ENCODE measurements around the gene GGT7. TPM values are rescaled to one million over a fixed set of nuclear protein-coding genes. Genes with fewer than 3 reads are reported as not detected.
A peak's percentile ranks its signal among the peaks of the same experiment; 100 is the strongest.

GGT7 gene
- total and polyA plus RNA-seq, 9 of the 15 experiments (the other 6 are each of a cell fraction or from before 2014, with no cell fraction given): 0.04 to 18.3 (median 5.9) TPM

DNA sequence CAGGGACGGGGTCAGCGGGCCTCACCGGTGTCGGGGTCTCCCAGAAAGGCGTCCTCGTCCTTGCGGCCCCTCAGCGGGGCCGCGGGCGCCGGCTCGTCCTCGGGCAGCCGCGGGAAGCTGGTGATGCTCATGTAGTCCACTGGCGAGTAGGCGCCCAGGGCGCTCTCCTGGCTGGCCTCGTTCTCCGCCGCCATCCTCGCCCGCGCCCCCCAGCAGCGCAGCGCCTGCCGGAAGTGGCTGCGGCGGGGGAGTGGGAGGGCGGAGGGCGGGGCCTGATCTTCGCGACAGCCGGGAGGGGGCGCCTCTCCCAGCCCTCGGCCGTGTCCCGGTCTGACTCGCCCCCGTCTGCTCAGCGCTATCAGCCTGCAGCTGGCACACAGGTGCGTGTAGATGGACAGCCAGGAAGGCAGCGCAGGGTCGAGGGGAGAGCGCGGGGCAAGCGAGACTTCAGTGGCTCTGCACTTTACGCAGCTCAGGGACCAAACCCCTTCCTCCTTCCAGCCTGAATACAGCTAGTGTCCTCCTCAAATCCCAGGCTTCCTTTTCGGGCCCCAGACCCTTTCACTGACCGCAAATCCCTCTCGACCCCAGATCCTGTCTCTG is at the start of gene GGT7 (continued):
- TF ChIP-seq, protein P1, sequence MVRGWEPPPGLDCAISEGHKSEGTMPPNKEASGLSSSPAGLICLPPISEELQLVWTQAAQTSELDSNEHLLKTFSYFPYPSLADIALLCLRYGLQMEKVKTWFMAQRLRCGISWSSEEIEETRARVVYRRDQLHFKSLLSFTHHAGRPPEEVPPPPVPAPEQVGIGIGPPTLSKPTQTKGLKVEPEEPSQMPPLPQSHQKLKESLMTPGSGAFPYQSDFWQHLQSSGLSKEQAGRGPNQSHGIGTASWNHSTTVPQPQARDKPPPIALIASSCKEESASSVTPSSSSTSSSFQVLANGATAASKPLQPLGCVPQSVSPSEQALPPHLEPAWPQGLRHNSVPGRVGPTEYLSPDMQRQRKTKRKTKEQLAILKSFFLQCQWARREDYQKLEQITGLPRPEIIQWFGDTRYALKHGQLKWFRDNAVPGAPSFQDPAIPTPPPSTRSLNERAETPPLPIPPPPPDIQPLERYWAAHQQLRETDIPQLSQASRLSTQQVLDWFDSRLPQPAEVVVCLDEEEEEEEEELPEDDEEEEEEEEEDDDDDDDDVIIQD (CRISPR knock-in tag; IDR thresholded peaks at IDR 0.05): no peak
- TF ChIP-seq ZNF263 (CRISPR knock-in tag; IDR thresholded peaks at IDR 0.05; ENCODE audit: borderline replicate concordance): peak; percentile 44; the same call in 1 of the 2 replicates
- TF ChIP-seq ZNF507 (tag; conservative IDR thresholded peaks at IDR 0.05): no peak
- TF ChIP-seq TARDBP (IDR thresholded peaks at IDR 0.05): no peak
- TF ChIP-seq JUND (IDR thresholded peaks at IDR 0.05; ENCODE audit: borderline replicate concordance, low read depth, low read length): no peak
- no peak for TF ChIP-seq JUND (tag; IDR thresholded peaks at IDR 0.05; ENCODE audit: borderline replicate concordance, low read depth, low read length)
- no peak for TF ChIP-seq SOX6 (IDR thresholded peaks at IDR 0.05)
- TF ChIP-seq, protein P2, sequence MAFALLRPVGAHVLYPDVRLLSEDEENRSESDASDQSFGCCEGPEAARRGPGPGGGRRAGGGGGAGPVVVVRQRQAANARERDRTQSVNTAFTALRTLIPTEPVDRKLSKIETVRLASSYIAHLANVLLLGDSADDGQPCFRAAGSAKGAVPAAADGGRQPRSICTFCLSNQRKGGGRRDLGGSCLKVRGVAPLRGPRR (CRISPR knock-in tag; IDR thresholded peaks at IDR 0.05): no peak
- peak; percentile 85 for TF ChIP-seq HMGN3 (IDR thresholded peaks at IDR 0.05; ENCODE audit: borderline replicate concordance, extremely low read depth, insufficient read length, low read depth, low read length)
- no peak for TF ChIP-seq C11orf30 (IDR thresholded peaks at IDR 0.05; ENCODE audit: low read depth)
- TF ChIP-seq ZNF282 (CRISPR knock-in tag; IDR thresholded peaks at IDR 0.05): no peak
- TF ChIP-seq, protein P3, sequence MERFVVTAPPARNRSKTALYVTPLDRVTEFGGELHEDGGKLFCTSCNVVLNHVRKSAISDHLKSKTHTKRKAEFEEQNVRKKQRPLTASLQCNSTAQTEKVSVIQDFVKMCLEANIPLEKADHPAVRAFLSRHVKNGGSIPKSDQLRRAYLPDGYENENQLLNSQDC (CRISPR knock-in tag; IDR thresholded peaks at IDR 0.05): no peak
- TF ChIP-seq CAMTA2 (CRISPR knock-in tag; conservative IDR thresholded peaks at IDR 0.05): no peak
- TF ChIP-seq CBFA2T2 (conservative IDR thresholded peaks at IDR 0.05): peak; percentile 66
- TF ChIP-seq, protein P4, sequence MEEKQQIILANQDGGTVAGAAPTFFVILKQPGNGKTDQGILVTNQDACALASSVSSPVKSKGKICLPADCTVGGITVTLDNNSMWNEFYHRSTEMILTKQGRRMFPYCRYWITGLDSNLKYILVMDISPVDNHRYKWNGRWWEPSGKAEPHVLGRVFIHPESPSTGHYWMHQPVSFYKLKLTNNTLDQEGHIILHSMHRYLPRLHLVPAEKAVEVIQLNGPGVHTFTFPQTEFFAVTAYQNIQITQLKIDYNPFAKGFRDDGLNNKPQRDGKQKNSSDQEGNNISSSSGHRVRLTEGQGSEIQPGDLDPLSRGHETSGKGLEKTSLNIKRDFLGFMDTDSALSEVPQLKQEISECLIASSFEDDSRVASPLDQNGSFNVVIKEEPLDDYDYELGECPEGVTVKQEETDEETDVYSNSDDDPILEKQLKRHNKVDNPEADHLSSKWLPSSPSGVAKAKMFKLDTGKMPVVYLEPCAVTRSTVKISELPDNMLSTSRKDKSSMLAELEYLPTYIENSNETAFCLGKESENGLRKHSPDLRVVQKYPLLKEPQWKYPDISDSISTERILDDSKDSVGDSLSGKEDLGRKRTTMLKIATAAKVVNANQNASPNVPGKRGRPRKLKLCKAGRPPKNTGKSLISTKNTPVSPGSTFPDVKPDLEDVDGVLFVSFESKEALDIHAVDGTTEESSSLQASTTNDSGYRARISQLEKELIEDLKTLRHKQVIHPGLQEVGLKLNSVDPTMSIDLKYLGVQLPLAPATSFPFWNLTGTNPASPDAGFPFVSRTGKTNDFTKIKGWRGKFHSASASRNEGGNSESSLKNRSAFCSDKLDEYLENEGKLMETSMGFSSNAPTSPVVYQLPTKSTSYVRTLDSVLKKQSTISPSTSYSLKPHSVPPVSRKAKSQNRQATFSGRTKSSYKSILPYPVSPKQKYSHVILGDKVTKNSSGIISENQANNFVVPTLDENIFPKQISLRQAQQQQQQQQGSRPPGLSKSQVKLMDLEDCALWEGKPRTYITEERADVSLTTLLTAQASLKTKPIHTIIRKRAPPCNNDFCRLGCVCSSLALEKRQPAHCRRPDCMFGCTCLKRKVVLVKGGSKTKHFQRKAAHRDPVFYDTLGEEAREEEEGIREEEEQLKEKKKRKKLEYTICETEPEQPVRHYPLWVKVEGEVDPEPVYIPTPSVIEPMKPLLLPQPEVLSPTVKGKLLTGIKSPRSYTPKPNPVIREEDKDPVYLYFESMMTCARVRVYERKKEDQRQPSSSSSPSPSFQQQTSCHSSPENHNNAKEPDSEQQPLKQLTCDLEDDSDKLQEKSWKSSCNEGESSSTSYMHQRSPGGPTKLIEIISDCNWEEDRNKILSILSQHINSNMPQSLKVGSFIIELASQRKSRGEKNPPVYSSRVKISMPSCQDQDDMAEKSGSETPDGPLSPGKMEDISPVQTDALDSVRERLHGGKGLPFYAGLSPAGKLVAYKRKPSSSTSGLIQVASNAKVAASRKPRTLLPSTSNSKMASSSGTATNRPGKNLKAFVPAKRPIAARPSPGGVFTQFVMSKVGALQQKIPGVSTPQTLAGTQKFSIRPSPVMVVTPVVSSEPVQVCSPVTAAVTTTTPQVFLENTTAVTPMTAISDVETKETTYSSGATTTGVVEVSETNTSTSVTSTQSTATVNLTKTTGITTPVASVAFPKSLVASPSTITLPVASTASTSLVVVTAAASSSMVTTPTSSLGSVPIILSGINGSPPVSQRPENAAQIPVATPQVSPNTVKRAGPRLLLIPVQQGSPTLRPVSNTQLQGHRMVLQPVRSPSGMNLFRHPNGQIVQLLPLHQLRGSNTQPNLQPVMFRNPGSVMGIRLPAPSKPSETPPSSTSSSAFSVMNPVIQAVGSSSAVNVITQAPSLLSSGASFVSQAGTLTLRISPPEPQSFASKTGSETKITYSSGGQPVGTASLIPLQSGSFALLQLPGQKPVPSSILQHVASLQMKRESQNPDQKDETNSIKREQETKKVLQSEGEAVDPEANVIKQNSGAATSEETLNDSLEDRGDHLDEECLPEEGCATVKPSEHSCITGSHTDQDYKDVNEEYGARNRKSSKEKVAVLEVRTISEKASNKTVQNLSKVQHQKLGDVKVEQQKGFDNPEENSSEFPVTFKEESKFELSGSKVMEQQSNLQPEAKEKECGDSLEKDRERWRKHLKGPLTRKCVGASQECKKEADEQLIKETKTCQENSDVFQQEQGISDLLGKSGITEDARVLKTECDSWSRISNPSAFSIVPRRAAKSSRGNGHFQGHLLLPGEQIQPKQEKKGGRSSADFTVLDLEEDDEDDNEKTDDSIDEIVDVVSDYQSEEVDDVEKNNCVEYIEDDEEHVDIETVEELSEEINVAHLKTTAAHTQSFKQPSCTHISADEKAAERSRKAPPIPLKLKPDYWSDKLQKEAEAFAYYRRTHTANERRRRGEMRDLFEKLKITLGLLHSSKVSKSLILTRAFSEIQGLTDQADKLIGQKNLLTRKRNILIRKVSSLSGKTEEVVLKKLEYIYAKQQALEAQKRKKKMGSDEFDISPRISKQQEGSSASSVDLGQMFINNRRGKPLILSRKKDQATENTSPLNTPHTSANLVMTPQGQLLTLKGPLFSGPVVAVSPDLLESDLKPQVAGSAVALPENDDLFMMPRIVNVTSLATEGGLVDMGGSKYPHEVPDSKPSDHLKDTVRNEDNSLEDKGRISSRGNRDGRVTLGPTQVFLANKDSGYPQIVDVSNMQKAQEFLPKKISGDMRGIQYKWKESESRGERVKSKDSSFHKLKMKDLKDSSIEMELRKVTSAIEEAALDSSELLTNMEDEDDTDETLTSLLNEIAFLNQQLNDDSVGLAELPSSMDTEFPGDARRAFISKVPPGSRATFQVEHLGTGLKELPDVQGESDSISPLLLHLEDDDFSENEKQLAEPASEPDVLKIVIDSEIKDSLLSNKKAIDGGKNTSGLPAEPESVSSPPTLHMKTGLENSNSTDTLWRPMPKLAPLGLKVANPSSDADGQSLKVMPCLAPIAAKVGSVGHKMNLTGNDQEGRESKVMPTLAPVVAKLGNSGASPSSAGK (IDR thresholded peaks at IDR 0.05): no peak
- no peak for TF ChIP-seq SMARCA5 (IDR thresholded peaks at IDR 0.05)
- no peak for TF ChIP-seq ZNF354B (CRISPR knock-in tag; IDR thresholded peaks at IDR 0.05)
